ENCODE results near the gene CCDC9B.

Gene CCDC9B

DNA sequence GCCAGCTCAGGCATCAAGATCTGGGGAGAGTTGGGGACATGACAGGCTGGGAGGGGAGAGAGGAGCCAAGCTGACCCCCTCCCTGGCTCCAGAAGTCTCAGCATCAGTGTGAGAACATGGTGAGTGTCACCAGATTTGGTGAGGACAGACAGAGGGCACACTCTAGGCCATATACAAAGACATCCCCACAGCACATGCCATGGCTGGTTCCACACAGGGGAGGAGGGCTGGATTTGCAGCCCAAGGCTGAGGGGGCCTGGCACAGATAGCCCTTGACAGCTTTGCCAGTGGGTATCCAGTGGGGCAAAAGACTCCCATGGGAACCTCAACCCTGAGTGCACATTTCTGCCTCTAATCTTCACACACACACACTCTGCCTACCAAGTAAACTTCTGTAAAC is 47.7 kb downstream of the CCDC9B start:
- peak; percentile 12 for DNase-seq (ENCODE audit: low spot score)
- TF ChIP-seq, protein P1, sequence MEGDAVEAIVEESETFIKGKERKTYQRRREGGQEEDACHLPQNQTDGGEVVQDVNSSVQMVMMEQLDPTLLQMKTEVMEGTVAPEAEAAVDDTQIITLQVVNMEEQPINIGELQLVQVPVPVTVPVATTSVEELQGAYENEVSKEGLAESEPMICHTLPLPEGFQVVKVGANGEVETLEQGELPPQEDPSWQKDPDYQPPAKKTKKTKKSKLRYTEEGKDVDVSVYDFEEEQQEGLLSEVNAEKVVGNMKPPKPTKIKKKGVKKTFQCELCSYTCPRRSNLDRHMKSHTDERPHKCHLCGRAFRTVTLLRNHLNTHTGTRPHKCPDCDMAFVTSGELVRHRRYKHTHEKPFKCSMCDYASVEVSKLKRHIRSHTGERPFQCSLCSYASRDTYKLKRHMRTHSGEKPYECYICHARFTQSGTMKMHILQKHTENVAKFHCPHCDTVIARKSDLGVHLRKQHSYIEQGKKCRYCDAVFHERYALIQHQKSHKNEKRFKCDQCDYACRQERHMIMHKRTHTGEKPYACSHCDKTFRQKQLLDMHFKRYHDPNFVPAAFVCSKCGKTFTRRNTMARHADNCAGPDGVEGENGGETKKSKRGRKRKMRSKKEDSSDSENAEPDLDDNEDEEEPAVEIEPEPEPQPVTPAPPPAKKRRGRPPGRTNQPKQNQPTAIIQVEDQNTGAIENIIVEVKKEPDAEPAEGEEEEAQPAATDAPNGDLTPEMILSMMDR (IDR thresholded peaks at IDR 0.05; ENCODE audit: extremely low read depth, missing control alignments), result no peak

DNA sequence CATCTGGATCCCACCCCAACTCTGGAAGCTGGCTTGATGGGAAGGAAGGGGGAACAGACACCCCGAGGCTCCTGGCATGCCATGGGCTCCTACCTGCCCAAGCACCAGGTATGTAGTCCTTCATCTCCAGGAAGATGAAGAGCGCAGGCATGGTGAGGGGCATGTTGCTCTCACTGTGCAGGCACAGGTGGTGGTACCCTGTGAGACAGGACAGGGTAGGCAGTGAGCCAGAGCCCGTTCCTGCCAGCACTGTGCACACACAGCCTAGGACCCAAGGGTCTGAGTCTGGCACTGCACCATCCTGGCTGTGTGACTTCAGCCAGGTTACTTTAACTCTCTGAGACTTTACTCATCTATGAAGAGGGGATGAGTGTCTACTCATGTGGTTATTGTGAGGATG is 48.5 kb downstream of the CCDC9B start:
- no peak for DNase-seq (ENCODE audit: low spot score)
- TF ChIP-seq, protein P1 (IDR thresholded peaks at IDR 0.05; ENCODE audit: extremely low read depth, missing control alignments), result no peak

- DNase-seq (ENCODE audit: low spot score), result no peak
- TF ChIP-seq, protein P1 (IDR thresholded peaks at IDR 0.05; ENCODE audit: extremely low read depth, missing control alignments), result no peak
Measured at GRCh38 chr15:40290918-40291574, 49.7 kb downstream of the CCDC9B start.

GRCh38 chr15:40290545-40290917 is 50.2 kb downstream of the CCDC9B start:
- TF ChIP-seq, protein P1 (IDR thresholded peaks at IDR 0.05; ENCODE audit: extremely low read depth, missing control alignments), result no peak
- DNase-seq (ENCODE audit: low spot score), result no peak

- TF ChIP-seq, protein P1 (IDR thresholded peaks at IDR 0.05; ENCODE audit: extremely low read depth, missing control alignments), result no peak
- DNase-seq (ENCODE audit: low spot score), result no peak
Measured at GRCh38 chr15:40289140-40289775, 51.5 kb downstream of the CCDC9B start.

DNA sequence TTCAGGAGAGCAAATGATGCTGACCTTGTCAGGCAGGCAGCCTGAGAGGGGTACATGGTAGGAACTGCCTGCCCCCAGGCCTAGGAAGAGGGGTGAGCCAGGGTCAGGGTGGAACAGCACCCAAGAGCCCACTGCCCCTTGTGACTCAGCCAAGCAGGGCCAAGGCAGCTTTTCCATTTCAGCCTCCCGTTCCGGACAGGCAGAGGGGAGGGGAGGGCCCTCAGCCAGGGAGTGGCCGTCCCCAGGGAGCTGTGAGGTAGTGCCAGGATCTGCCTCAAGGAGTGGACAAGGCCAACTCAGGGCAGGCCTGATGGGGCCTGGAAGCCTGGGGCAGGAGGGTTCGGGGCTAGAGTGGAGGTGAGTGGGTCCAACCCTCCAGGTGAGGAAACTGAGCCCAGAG is 52.8 kb downstream of the CCDC9B start:
- DNase-seq (ENCODE audit: low spot score), result no peak
- TF ChIP-seq, protein P1 (IDR thresholded peaks at IDR 0.05; ENCODE audit: extremely low read depth, missing control alignments), result no peak

GRCh38 chr15:40287505-40287904 is 53.2 kb downstream of the CCDC9B start:
- no peak for DNase-seq (ENCODE audit: low spot score)
- TF ChIP-seq, protein P1 (IDR thresholded peaks at IDR 0.05; ENCODE audit: extremely low read depth, missing control alignments), result no peak
